Stomach (tissue), 9 donors: ENCODE data around the gene GPN3. TPM values are rescaled to one million over a fixed set of nuclear protein-coding genes. Genes with fewer than 3 reads are reported as not detected.
A peak's percentile ranks its signal among the peaks of the same experiment; 100 is the strongest.

Experiments used
- DNase-seq, 2 donors: peaks; one replicate each; pipeline versions ENCODE4 v3.0.0 to v3.0.0-alpha.2; 2013 to 2019
- H3K27ac ChIP-seq, 5 donors: fragments of 200-600 bp in 4 of 5; sonication (generic) in 4 of 5; one replicate each; pipeline ENCODE4 v1.5.1; 2013 to 2019; ENCODE audit warnings: mild to moderate bottlenecking in 1 of 5, moderate library complexity in 1 of 5
- H3K27me3 ChIP-seq, 3 donors: fragments of 200-600 bp; sonication (generic); one replicate each; pipeline ENCODE4 v1.5.1; 2017 to 2019; ENCODE audit warnings: mixed run types in 1 of 3
- H3K36me3 ChIP-seq, 4 donors: fragments of 200-600 bp; sonication (generic); 1 replicate in 3 of 4; 2 replicates in 1 of 4; pipeline ENCODE4 v1.5.1; 2016 to 2019
- H3K4me1 ChIP-seq, 4 donors: fragments of 200-600 bp; sonication (generic); one replicate each; pipeline ENCODE4 v1.5.1; 2016 to 2019
- H3K4me3 ChIP-seq, 4 donors: fragments of 200-600 bp; sonication (generic) in 3 of 4; one replicate each; pipeline ENCODE4 v1.5.1; 2016 to 2019; ENCODE audit warnings: mild to moderate bottlenecking in 1 of 4
- H3K9me3 ChIP-seq, 4 donors: fragments of 200-600 bp; sonication (generic); one replicate each; pipeline ENCODE4 v1.5.1; 2016 to 2019
- EP300 ChIP-seq: sonication (generic); formaldehyde crosslinking; IDR thresholded peaks from one replicate; pipeline ENCODE4 v1.6.1; 2017; ENCODE audit warnings: antibody characterized with exemption
- POLR2A ChIP-seq, 4 donors: fragments of 450-650 bp; IDR thresholded peaks; one replicate each; pipeline ENCODE4 v1.6.1; 2016; ENCODE audit warnings: antibody characterized with exemption in 4 of 4, control low read depth in 2 of 4, mild to moderate bottlenecking in 1 of 4, moderate library complexity in 1 of 4
- POLR2AphosphoS5 ChIP-seq, 3 donors: sonication (generic); formaldehyde crosslinking; IDR thresholded peaks; one replicate each; pipeline ENCODE4 v1.6.1; 2016; ENCODE audit warnings: antibody characterized with exemption in 3 of 3
- WGBS, 5 donors: extraction: QIAGEN DNeasy Blood & Tissue Kit in 3 of 5; methylation state at CpG; one replicate each; pipeline versions ENCODE4 v1.1.5 to v1.1.7; 2013 to 2018; 5-methylcytosine and 5-hydroxymethylcytosine counted together
- intact Hi-C: fragments of 100-400 bp; cut with DNase I; formaldehyde crosslinking; loops from one replicate; pipeline ENCODE4 v1.15.1; 2023; ENCODE audit warnings: low total_unique reads
- polyA plus RNA-seq, 3 donors: library from polyadenylated mRNA; stranded (reverse); fragments of 200-250 nt; gene quantifications; one replicate each; pipeline ENCODE4 v1.2.3, GENCODE V29; 2013
- total RNA-seq, 5 donors: library from RNA; depleted of rRNA; stranded (reverse); fragments of >200 nt; gene quantifications; one replicate each; pipeline versions ENCODE4 v1.1.0 to v1.2.3, GENCODE V29; 2014 to 2016
- TF ChIP-seq, protein P1 (sequence below), 7 experiments: fragments of 450-650 bp in 4 of 7; fragments of 200-600 bp in 3 of 7; sonication (generic) in 3 of 7; IDR thresholded peaks; one replicate each; pipeline ENCODE4 v1.5.1; 2016 to 2019; ENCODE audit warnings: antibody characterized with exemption in 7 of 7, control low read depth in 2 of 7, mild to moderate bottlenecking in 1 of 7
- donor health status: healthy with polysubstance abuse.
- donor health status: Bipolar disorder and iron deficiency.
- donor health status: healthy.

GPN3 gene
- total and polyA plus RNA-seq, 8 donors, result 7.6 to 29.1 (median 20.3) TPM; not detected in 1

DNA sequence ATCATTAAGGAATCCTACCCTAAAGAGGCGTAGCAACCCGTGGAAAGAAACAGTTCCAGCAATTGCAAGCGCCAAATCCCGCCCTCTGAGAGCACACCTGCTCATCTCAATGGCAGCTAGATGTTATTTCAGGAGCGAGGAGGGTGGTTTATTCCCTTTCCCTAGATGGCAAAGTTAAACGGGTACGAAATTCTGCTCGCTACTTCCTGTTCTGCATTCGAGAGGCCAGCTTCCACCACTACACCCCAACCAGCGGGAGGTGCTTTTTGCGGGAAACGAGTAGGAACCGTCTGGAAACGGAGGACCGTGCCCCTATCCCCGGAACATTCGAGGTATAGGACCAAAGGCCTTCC is 33.3 kb upstream of the GPN3 start:
- Histone ChIP-seq H3K4me1 (peaks cover 11 to 48% (median 38%) of the 10 kb centered on the region in 4 donors), H3K9me3 (no peaks in the 10 kb centered on the region), H3K4me3 (peak overlapping the region; percentile 73 to 96 (median 88)), H3K27me3 (no peaks in the 10 kb centered on the region), H3K27ac (peak overlapping the region; percentile 87 to 98 (median 92)), H3K36me3 (peaks cover 0 to 12% (median 4%) of the 10 kb centered on the region in 4 donors)
- 0% methylated on average over 11 to 17 of the region's 17 CpGs for WGBS, 5 donors
- TF ChIP-seq EP300, result no peak
- no peak for TF ChIP-seq POLR2A (IDR thresholded peaks at IDR 0.05)
- TF ChIP-seq, protein P1, sequence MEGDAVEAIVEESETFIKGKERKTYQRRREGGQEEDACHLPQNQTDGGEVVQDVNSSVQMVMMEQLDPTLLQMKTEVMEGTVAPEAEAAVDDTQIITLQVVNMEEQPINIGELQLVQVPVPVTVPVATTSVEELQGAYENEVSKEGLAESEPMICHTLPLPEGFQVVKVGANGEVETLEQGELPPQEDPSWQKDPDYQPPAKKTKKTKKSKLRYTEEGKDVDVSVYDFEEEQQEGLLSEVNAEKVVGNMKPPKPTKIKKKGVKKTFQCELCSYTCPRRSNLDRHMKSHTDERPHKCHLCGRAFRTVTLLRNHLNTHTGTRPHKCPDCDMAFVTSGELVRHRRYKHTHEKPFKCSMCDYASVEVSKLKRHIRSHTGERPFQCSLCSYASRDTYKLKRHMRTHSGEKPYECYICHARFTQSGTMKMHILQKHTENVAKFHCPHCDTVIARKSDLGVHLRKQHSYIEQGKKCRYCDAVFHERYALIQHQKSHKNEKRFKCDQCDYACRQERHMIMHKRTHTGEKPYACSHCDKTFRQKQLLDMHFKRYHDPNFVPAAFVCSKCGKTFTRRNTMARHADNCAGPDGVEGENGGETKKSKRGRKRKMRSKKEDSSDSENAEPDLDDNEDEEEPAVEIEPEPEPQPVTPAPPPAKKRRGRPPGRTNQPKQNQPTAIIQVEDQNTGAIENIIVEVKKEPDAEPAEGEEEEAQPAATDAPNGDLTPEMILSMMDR (IDR thresholded peaks at IDR 0.05), result no peak
- no peak for TF ChIP-seq POLR2AphosphoS5 (IDR thresholded peaks at IDR 0.05)
- peak; percentile 34 to 66 for DNase-seq
- intact Hi-C loops, result no loop called here

DNA sequence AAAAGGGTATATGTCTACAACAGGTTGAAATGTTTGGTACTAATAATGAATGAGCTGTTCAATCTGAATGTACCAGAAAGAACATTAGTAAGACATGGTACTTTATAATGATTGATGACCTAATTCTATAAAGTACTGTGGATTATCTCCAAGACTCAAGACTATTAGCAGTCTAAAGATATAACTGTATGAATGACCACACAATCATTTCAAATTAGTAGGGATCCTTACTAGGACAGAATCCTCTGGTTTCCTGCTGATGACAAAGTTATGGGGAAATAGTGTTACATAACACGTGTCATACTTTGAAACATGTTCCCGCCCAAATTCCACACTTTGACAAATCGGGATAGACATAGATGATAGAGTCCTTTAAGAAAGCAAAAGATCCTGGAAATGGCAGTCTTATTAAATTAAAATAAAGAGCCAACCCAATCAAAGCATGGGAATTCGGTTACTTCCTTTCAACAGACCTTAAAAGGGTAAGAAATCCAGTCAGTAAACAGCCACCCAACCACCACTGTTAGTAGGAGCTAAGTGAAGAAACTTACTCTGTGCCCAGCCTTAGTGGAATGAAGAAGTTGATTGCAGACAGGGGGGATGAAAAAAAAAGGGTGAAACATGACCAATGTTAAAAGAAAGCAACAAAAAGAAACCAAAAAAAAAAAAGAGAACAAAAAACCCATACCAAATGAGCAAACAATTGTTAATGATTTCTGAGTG is 31.1 kb upstream of the GPN3 start:
- peak overlapping the region in 3 of 5 donors; percentile 18 to 98 (median 19) for H3K27ac ChIP-seq
- H3K36me3 ChIP-seq, result peaks cover 9 to 33% (median 25%) of the 10 kb centered on the region in 4 donors
- no peaks in the 10 kb centered on the region for H3K9me3 ChIP-seq
- no peak for DNase-seq
- no peaks in the 10 kb centered on the region for H3K27me3 ChIP-seq
- intact Hi-C loops, result no loop called here
- TF ChIP-seq EP300, result no peak
- peak in 1 of 3 donors; percentile 39 for TF ChIP-seq POLR2AphosphoS5 (IDR thresholded peaks at IDR 0.05)
- TF ChIP-seq, protein P1 (IDR thresholded peaks at IDR 0.05), result no peak
- TF ChIP-seq POLR2A (IDR thresholded peaks at IDR 0.05), result no peak
- WGBS, 5 donors, result 58 to 64% (median 63%) methylated on average over 4 of the region's 4 CpGs
- H3K4me3 ChIP-seq, result no peak overlapping the region
- H3K4me1 ChIP-seq, result peaks cover 11 to 48% (median 38%) of the 10 kb centered on the region in 4 donors

DNA sequence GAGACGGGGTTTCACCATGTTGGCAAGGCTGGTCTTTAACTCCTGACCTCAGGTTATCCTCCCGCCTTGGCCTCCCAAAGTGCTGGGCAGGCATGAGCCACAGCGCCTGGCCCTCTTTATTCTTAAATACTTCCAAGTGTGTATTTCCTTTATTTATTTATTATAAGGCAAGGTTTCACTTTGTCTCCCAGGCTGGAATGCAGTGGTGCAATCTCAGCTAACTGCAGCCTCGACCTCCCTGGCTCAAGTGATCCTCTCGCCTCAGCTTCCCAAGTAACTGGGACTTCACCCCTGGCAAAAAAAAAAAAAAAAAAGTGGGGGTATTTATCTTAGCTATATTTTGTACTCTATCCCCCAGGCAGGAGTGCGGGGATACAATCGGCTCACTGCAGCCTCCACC is 7.4 kb upstream of the GPN3 start:
- intact Hi-C loops, result no loop called here
- Histone ChIP-seq H3K4me3 (no peak overlapping the region), H3K27ac (no peak overlapping the region), H3K36me3 (peaks cover 0 to 4% (median 3%) of the 10 kb centered on the region in 4 donors), H3K9me3 (no peaks in the 10 kb centered on the region), H3K4me1 (no peaks in the 10 kb centered on the region), H3K27me3 (no peaks in the 10 kb centered on the region)
- TF ChIP-seq POLR2AphosphoS5 (IDR thresholded peaks at IDR 0.05), result no peak
- TF ChIP-seq, protein P1 (IDR thresholded peaks at IDR 0.05), result no peak
- DNase-seq, result no peak
- 90 to 96% (median 93%) methylated on average over 7 of the region's 7 CpGs for WGBS, 5 donors

DNA sequence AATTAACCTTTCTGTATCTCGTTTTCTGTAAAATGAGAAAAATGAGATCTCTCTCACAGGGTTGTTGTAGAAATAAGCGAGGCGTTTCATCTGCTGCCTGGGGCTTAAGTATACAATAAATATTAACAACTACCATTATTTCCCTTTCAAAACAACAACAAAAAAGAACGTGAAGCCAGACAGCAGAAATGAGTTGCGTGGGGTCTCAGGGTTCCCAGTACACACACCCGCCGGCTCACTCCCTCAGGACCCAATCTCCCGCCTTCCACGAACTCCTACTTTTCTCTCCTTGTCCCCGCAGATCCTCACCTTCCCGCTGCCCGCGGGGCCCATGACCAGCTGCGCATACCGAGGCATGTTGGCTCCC is 227 bp downstream of the GPN3 start:
- Histone ChIP-seq H3K9me3 (no peaks in the 10 kb centered on the region), H3K36me3 (peaks cover 0 to 26% (median 22%) of the 10 kb centered on the region in 4 donors), H3K27me3 (no peaks in the 10 kb centered on the region), H3K4me3 (peak overlapping the region; percentile 66 to 80 (median 74)), H3K27ac (peak overlapping the region; percentile 71 to 96 (median 93)), H3K4me1 (peaks cover 16 to 38% (median 34%) of the 10 kb centered on the region in 4 donors)
- intact Hi-C loops, result no loop called here
- TF ChIP-seq POLR2AphosphoS5 (IDR thresholded peaks at IDR 0.05), result no peak
- TF ChIP-seq EP300, result no peak
- no peak for TF ChIP-seq POLR2A (IDR thresholded peaks at IDR 0.05)
- TF ChIP-seq, protein P1 (IDR thresholded peaks at IDR 0.05), result no peak
- WGBS, 5 donors, result 0 to 1% (median 0%) methylated on average over 15 of the region's 15 CpGs
- DNase-seq, result no peak
